DOHH2 (cell line): ENCODE results near the gene HAND2.

Source experiments
- CTCF ChIP-seq: fragments of 200-600 bp; sonication (generic); IDR thresholded peaks from one replicate; pipeline ENCODE4 v1.5.1; 2014; ENCODE audit warnings: antibody characterized with exemption, mild to moderate bottlenecking, low read depth, low read length; ENCODE audit not compliant: poor library complexity, severe bottlenecking
- EZH2phosphoT487 ChIP-seq: fragments of 200-600 bp; sonication (generic); IDR thresholded peaks from 2 replicates; pipeline ENCODE4 v1.6.1; 2017; ENCODE audit warnings: borderline replicate concordance, mild to moderate bottlenecking, antibody characterized with exemption, low read length, moderate library complexity, mixed read lengths

GRCh38 chr4:173547889-173548288 lies 17.9 kb upstream of the HAND2 start:
- TF ChIP-seq CTCF (no peak), EZH2phosphoT487 (no peak)
